Stimulated activated CD8-positive, alpha-beta memory T cell treated with anti-CD3 and anti-CD28 coated beads, Interleukin-12 subunit alpha, Interleukin-12 subunit beta, amount 100 ng/mL, for 24 hours (primary cell): ENCODE data around the gene LATS2.

ENCODE experiments used
- DNase-seq: peaks from one replicate; pipeline ENCODE4 v3.0.0-alpha.2; 2020; ENCODE audit errors: extremely low read depth

LATS2 gene

GRCh38 chr13:21018220-21018619, 43.2 kb downstream of the LATS2 start:
- no peak for DNase-seq

- no peak for DNase-seq
These were observed 44.9 kb downstream of the LATS2 start for GRCh38 chr13:21016487-21016886.

GRCh38 chr13:21015284-21015683, 46.1 kb downstream of the LATS2 start:
- DNase-seq = no peak

GRCh38 chr13:21014502-21015170, 46.8 kb downstream of the LATS2 start:
- DNase-seq = no peak

- DNase-seq = no peak
These were observed 47.3 kb downstream of the LATS2 start for GRCh38 chr13:21014139-21014501.

- DNase-seq = no peak
These were observed 47.7 kb downstream of the LATS2 start for GRCh38 chr13:21013682-21014038.

GRCh38 chr13:21012841-21013681, 48.3 kb downstream of the LATS2 start:
- no peak for DNase-seq

- no peak for DNase-seq
These were observed 49.2 kb downstream of the LATS2 start for GRCh38 chr13:21012211-21012610.

- DNase-seq = no peak
These were observed 50.0 kb downstream of the LATS2 start for GRCh38 chr13:21011378-21011777.

- no peak for DNase-seq
These were observed 50.8 kb downstream of the LATS2 start for GRCh38 chr13:21010621-21011020.

- no peak for DNase-seq
These were observed 52.4 kb downstream of the LATS2 start for GRCh38 chr13:21009036-21009435.

GRCh38 chr13:21008026-21008425, 53.4 kb downstream of the LATS2 start:
- no peak for DNase-seq

- no peak for DNase-seq
These were observed 55.0 kb downstream of the LATS2 start for GRCh38 chr13:21006141-21007005.

GRCh38 chr13:21005193-21005592, 56.2 kb downstream of the LATS2 start:
- DNase-seq = no peak

GRCh38 chr13:21001471-21001870, 59.9 kb downstream of the LATS2 start:
- DNase-seq = no peak

GRCh38 chr13:21000647-21001046, 60.7 kb downstream of the LATS2 start:
- DNase-seq = no peak

GRCh38 chr13:20998649-20999415, 62.6 kb downstream of the LATS2 start:
- DNase-seq = no peak

GRCh38 chr13:20997301-20998161, 63.9 kb downstream of the LATS2 start:
- DNase-seq = no peak

GRCh38 chr13:20995245-20995838, 66.0 kb downstream of the LATS2 start:
- DNase-seq = no peak

GRCh38 chr13:20994441-20994821, 67.0 kb downstream of the LATS2 start:
- no peak for DNase-seq
